Renal cortex interstitium (tissue), 15 donors: ENCODE measurements around the gene LHX2. TPM values are rescaled to one million over a fixed set of nuclear protein-coding genes. Genes with fewer than 3 reads are reported as not detected.
"Not testable (repeated sequence)": the region's sequence is repeated elsewhere in the genome, so short reads cannot be mapped to it uniquely, and the experiment has no call there.

Source experiments
- DNase-seq, 11 donors: peaks; one replicate each; pipeline ENCODE4 v3.0.0-alpha.2; 2013; ENCODE audit warnings: low read depth in 9 of 11, low spot score in 4 of 11; ENCODE audit errors: extremely low read depth in 1 of 11
- long read RNA-seq, 16 experiments: transcript quantifications; one replicate each; lab custom pipeline, GENCODE V29; 2026
- polyA plus RNA-seq, 3 donors: library from polyadenylated mRNA; unstranded; fragments of 120-200 nt; gene quantifications; one replicate each; pipeline ENCODE4 v1.2.1, GENCODE V29; 2013; ENCODE audit not compliant: insufficient read length in 3 of 3

LHX2 gene, protein sequence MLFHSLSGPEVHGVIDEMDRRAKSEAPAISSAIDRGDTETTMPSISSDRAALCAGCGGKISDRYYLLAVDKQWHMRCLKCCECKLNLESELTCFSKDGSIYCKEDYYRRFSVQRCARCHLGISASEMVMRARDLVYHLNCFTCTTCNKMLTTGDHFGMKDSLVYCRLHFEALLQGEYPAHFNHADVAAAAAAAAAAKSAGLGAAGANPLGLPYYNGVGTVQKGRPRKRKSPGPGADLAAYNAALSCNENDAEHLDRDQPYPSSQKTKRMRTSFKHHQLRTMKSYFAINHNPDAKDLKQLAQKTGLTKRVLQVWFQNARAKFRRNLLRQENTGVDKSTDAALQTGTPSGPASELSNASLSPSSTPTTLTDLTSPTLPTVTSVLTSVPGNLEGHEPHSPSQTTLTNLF
- polyA plus RNA-seq = under 1 TPM in 2 of 3 donors, not detected in 1; 0.16 to 0.23 TPM
- long read RNA-seq, donor 1 = 0 reads
- long read RNA-seq, donor 2 = 0 reads
- long read RNA-seq, donor 3 = 0 reads
- long read RNA-seq, donor 4 = 0 reads
- long read RNA-seq, donor 5 = 0 reads
- long read RNA-seq, donor 6 = 0 reads
- long read RNA-seq, donor 7 = 0 reads
- long read RNA-seq, donor 8 = 0 reads
- long read RNA-seq, donor 9 = 0 reads
- long read RNA-seq, donor 10 = 0 reads
- long read RNA-seq, donor 11 = 0 reads
- long read RNA-seq, donor 12, partial matches to known transcripts = 0 of 1 reads
- long read RNA-seq, donor 12, other reads (novel, unspliced or antisense) = 0 of 1 reads
- long read RNA-seq, donor 13 = 0 reads
- long read RNA-seq, donor 14 = 0 reads
- long read RNA-seq, donor 15 = 0 reads
- long read RNA-seq, donor 16 = 0 reads

DNA sequence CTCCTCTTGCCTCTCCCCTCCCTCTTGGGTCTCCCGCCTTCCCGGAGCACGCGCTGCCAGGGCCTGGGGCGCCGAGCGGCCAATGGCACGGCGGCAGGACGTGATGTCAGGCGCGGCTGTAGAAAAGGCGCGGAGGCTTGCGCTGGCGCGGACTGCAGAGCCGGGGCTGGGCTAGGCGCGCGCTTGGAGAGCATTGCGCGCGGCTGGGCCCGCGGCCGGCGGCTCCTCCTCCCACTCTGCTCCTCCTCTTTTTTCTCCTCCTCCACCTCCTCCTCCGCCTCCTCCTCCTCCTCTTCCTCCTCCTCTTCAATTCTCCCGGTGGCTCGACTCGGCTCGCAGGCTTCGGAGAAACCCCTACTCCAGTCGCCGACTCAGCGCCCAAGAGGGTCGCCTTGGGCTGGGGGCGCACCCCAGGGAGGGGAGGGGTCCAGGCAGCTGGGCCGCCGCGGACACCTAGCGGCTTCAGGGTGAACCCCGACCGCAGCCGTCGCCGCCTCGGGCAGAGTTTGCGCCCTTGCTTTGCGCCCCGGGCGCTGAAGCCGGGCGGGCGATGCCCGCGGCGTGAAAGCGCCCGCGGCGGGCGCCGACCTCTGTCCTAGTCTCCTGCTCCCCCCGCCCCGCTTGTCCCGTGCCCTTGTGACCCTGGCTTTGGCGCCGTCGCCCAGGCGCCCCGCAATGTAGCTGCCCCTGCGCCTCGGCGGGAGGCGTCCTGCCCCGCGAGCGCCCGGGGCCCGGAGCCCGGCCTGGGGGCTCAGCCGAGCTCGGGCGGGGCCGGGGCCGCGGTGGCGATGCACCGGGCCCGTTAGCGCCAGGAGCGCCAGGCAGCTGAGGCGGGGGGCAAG lies at the start of gene LHX2:
LHX2 (plus strand) TSS at position 309 of the 842 bp plus-strand sequence. CDS start 581 bp downstream, outside the sequence.
- peak in 9 of 11 donors; percentile 52 to 76 (median 69) for DNase-seq

DNA sequence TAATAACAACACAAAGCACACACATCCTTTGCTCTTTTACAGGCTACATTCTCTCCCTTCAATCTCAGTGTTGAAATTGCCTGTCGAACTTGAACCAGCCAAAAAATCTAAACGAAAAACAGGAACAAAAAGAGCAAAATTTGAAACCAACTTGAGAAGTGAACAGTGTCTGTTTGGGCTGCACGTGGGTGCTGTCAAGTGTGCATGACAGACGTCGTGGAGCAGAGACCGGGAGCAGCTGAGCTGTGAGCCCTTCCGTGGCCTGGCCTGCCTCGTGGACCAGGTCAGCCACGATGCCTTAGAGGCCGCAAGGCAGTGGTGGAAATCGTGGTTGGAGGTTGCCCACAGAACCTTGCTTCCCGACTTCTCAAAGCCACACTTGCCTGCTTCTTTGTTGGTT lies 46.8 kb upstream of the LHX2 start:
- DNase-seq = no peak

DNA sequence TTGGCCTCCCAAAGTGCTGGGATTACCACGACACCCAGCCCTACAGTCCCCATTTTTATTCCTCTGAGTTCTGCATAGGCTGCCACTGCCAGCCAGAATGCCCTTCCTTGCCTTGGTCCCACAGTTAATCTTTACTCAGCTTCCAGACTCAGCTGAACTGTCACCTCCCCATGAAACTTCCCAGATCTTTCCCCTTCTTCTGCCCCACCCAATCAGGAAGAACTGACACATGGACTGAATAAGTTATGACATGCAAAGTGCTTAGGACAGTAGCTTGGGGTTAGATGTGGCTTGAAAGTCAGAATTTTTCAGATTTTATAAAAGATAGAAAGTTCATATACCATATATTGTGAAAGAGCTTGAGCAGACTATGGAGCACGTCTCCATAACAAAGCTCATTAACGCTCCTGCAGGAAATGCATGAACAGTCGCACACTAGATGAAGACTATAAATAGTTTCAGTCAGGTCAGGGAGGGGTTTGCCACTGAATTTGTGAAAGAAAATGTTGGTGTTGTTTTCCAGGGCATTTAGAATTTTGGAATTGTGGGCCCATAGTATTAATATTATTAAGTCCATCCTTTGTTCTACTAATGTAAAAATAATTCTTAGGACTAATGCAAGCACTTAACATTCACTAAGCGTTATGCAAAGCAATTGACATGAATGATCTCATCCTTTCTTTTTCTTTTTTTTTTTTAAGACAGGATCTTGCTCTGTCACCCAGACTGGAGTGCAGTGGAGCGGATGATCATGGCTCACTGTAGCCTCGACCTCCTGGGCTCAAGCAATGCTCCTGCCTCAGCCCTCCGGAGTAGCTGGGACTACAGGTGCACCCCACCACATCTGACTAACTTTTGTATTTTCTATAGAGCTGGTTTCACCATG lies 45.5 kb upstream of the LHX2 start:
- DNase-seq = no peak

DNA sequence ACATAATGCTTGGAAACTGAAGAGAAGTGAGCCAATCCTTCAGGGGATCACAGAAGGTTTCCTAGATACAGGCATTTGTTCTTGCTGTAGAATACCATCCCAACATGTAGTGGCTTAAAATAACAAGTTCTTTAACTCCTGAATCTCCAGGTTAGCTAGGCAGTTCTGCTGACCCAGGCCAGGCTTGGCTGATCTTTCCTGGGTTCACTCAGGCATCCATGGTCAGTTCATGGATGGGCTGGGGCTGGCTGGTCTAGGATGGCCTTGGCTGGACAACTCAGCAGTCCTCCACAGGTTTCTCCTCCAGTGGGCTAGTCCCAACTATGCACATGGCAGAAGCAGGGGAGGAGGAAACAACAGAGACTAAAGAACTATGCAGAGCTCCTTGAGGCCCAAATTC lies 44.2 kb upstream of the LHX2 start:
- DNase-seq = no peak

DNA sequence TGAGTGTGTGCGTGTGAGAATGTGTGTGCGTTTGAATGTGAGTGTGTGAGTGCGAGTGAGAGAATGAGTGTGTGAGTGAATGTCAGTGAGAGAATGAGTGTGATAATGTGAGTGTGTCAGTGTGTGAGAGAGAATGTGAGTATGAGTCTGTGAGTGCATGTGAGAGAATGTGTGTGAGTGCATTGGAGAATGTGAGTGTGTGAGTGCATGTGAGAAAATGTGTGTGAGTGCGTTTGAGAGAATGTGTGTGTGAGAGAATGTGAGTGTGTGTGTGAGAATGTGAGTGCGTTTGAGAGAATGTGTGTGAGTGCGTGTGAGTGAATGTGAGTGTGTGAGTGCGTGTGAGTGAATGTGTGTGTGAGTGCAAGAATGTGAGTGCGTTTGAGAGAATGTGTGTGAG lies 39.0 kb upstream of the LHX2 start:
- DNase-seq = no peak

DNA sequence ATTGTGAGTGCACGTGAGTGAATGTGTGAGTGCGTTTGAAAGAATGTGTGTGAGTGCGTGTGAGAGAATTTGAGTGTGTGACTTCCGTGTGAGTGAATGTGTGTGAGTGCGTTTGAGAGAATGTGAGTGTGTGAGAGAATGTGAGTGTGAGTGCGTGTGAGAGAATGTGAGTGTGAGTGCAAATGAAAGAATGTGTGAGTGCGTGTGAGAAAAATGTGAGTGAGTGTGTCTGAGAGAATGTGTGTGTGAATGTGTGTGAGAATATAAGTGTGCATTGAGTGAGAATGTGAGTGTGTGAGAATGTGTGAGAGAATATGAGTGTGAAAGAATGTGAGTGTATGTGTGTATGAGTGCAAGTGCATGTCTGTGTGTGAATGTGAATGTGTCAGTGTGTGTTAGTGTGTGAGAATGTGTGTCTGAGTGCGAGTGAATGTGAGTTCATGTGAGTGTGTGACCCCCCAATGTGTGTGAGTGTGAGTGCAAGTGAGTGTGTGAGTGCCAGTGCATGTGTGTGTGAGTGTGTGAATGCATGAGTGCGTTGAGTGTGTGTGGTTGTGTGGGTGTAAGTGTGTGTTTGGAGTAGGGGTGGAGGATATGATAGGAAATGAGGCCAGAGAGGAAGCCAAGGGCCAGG lies 37.9 kb upstream of the LHX2 start:
- DNase-seq = no peak

DNA sequence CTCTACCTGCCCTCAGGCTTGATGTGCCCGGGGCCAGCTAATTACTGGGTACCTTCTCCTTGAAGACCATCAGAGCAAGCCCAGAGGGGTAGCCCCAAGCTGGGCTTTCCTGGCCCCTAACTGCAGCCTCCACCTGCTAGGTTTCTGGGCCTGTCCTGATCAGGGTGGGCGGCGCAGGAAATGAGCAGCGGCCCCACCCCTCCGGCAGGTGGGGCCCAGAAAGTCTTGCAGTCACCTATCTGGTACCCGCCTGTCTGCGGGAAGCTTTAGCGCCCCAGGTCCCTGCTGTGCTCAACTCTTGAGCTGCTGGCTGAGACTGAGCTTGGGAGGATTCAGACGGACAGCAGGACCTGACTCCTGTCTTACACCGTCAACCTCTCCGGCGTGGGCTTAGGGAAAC lies 37.1 kb upstream of the LHX2 start:
- no peak for DNase-seq

DNA sequence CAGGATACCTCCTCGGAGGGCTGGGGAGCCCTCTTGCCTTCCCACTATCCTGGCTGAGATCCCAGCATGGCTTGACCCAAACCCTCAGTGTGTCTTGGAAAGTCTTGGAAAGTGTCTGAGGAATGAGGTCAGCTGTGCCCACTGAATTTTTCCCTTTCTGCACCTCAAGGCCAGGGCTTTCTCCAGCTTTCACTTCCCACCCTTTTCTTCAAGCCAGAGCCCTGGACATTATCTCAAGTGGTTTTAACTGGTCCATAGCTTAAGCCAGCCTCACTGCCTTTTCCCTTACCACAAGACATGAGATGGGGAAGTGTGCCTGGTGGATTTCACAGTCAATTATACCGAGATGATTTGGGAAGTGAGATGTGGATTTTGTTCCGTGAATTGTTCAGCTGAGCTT lies 35.7 kb upstream of the LHX2 start:
- no peak for DNase-seq

DNA sequence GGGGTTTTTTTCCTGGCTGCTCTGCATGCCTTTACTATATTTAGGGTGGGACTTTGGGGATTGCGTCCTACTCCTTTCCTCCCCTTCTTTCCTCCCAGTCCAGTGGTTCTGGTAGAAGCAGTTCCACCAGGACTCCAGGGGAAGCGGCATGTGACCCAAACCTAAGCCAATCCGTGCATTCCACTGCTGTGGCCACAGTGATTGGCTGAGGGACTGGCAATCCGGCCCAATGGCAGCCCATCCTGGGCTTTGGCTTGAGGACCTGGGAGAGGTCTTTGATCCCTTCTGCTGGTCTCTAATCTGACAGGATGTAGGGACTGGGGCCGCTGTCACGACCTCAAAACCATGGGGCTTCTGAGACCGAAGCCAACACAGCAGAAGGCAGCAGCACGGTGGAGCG lies 35.0 kb upstream of the LHX2 start:
- DNase-seq = not testable (repeated sequence)

DNA sequence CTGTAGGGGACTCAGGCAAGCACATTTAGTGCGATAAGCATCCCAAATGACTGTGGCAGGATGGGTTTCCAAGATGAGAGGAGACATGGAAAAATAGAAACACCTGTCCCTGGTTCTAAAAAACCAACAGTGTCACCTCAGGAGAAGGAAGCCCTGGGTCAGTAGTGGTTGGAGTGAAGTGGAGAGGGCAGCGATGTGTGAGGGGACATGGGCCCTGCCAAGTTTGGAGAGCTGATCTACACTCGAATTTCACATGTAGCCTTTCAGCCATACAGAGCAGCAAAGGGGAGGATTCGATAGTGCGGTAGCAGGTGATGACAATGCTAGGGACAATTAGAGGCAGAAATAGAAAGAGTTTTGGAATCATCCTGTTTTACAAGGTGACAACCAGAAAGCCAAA lies 32.6 kb upstream of the LHX2 start:
- no peak for DNase-seq

DNA sequence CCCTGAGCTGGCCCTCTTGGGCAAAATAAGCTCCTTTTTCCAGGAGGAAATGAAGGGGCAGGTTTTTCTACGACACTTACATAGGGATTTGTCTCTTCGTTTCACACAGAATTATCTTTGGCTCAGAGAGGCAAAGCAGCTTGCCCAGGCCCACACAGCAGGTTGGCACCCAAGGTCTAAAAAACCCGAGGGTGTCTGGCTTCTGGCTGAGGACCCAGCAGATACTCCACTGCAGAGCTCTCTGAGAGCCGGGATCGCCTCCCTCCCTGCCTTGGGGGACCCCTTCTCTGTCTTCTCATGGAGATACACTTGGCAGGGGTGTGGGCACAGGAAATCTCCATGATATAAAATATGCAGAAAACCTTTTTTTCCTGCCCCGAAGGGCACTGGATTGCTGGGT lies 29.0 kb upstream of the LHX2 start:
- DNase-seq = no peak

DNA sequence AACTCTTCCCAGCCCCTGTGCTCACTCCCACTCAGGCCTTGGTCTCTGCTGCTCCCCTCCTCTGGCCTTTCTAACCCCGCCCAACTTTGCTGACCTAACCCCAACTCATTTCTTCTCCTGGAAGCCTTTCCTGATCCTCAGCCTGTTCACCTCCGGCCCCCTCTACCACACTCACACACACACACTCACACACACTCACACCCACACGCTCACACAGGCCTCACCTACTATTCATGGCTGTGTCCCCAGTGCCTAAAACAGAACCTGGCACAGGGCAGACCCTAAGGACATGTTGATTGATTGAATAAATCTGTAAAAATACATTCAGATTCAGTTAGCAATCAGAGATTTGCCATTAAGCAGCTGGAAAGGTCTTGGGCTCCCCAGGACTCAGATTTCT lies 28.5 kb upstream of the LHX2 start:
- DNase-seq = no peak

DNA sequence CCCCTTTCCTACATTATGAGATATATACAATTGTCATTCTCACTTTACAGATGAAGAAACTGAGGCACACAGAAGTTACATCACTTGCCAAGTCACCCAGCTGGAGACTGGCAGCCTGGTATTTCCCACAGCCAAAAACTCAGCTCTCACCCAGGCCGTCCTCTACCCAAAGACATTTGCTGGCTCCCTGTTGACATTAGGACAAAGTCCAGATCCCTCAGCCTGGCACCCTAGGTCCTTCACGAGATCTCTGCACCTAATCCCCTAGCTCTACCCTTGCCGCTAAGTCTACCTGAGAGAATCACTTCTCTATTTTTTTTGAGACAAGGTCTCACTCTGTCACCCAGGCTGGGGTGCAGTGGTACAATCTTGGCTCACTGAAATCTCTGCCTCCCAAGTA lies 26.8 kb upstream of the LHX2 start:
- DNase-seq = no peak

DNA sequence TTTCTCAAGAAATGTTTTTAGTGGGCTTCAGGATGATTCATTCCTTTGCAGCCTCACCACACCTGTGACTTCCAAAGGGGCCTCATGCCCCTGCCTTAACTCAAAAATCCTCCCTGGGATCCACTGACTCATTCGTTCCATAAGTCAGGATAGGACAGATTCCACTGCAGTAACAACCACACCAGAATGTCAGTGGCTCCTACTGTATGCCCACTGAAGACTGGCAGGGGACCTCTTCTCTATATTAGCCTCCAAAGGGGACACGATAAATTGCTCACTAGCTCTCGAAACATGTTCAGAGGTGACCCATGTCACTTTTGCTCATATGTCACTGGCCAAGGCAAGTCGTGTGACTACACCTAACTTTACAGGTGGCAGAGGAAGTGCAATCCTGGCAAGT lies 25.7 kb upstream of the LHX2 start:
- no peak for DNase-seq

DNA sequence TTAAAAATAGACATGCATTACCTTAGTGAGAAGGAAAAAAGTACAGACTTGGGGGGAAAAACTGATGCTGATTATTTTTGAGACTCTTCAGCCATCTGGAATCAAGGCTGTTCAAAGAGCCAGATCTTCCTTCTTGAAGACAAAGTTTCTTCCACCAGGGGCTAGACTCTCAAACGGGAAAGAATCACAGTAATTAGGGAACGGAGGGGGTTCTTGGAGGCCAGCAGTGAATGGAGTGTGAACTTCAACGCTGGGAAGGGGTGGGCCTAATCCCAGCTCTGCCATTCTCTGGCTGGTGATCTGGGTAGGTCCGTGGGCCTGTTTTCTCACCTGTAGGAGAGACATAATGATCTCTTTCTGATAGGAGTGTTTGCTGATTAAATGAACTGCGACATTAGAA lies 21.1 kb upstream of the LHX2 start:
- no peak for DNase-seq

DNA sequence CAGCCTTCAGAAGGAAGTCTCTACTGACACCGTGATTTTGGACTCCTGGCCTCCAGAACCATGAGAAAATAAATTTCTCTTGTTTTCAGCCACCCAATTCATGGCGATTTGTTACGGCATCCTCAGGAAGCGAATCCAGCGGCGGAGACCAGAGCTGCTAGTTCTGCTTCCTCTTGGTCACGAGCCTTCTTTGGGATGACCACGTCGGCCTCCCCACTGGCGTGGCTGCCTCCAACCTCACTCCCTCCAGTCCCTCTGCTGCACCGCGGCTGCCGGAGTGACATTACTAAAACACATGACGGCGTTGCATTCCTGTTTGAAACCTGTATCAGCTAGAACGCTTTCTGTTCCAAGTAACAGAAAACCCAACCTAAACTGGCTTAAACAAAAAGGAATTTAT lies 18.9 kb upstream of the LHX2 start:
- not testable (repeated sequence) for DNase-seq

DNA sequence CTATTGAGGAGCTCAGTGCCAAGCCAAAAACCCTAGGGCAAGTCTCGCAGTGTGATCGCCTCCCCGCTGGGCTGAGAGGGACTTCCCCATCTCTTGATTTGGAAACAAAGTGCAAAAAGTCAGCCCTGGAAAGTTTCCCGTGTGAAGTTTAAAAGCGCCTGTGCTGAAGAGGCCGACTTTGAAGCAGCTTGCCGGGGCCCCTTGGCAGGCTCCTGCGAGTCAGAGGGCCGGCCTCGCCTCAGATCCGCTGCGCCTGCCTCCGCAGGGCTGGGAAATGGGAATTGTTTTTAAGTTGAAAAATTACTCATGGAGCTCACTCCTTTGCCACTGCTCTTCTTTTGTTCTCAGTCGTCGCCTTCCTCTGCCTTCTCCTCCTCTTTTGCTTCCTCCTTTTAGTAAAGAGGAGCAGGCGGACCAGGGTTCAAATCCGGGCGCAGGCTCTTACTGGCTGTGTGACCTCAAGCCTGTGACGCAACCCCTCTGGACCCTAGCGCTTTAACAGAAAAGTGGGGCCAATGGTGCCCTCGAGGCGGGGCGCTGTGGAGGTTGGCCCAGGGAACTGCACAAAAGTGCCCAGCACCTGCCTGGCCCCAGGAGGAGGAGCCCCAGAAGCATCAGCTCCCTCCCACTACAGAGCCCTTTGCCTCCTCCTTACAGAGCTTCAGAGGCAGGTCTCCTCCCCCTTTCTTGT lies 14.7 kb upstream of the LHX2 start:
- DNase-seq = no peak
